Transverse colon (tissue), 3 donors: ENCODE data around the gene EFNA5.

Source experiments
- EP300 ChIP-seq: sonication (generic); formaldehyde crosslinking; IDR thresholded peaks from one replicate; pipeline ENCODE4 v1.6.1; 2017; ENCODE audit warnings: antibody characterized with exemption, low read depth
- TF ChIP-seq, protein P1 (sequence below), 5 experiments: fragments of 200-600 bp in 3 of 5; fragments of 450-650 bp in 2 of 5; sonication (generic) in 3 of 5; IDR thresholded peaks; 1 replicate in 2 of 5; 2 replicates in 3 of 5; pipeline ENCODE4 v1.5.1; 2016 to 2017; ENCODE audit warnings: antibody characterized with exemption in 5 of 5, inconsistent platforms in 3 of 5, mild to moderate bottlenecking in 2 of 5, moderate library complexity in 1 of 5

DNA sequence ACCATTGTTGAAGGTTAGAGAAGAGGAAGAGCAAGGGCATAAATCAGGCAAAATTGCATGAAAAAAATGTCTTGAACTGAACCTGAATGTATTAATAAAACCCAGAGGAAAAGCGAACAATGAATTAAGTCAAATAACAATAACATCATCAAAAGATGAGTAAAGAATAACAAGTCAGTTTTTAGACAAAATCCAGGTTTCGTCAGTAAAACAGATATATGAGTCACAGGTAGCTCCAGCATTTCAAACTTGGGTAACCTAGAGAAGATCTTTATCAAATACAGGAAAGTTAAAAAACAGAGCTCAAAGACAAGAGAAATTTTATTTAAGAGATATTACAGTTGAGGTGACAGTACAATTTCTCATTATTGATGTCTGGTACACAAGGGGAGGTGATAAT is 332.4 kb downstream of the EFNA5 start:
- TF ChIP-seq, protein P1, sequence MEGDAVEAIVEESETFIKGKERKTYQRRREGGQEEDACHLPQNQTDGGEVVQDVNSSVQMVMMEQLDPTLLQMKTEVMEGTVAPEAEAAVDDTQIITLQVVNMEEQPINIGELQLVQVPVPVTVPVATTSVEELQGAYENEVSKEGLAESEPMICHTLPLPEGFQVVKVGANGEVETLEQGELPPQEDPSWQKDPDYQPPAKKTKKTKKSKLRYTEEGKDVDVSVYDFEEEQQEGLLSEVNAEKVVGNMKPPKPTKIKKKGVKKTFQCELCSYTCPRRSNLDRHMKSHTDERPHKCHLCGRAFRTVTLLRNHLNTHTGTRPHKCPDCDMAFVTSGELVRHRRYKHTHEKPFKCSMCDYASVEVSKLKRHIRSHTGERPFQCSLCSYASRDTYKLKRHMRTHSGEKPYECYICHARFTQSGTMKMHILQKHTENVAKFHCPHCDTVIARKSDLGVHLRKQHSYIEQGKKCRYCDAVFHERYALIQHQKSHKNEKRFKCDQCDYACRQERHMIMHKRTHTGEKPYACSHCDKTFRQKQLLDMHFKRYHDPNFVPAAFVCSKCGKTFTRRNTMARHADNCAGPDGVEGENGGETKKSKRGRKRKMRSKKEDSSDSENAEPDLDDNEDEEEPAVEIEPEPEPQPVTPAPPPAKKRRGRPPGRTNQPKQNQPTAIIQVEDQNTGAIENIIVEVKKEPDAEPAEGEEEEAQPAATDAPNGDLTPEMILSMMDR (IDR thresholded peaks at IDR 0.05), result no peak
- TF ChIP-seq EP300, result no peak
